Esophagus muscularis mucosa (tissue), 4 donors: ENCODE results near the gene PPIF. TPM values are rescaled to one million over a fixed set of nuclear protein-coding genes. Genes with fewer than 3 reads are reported as not detected.

Source experiments
- DNase-seq: peaks from one replicate; pipeline ENCODE4 v3.0.0-alpha.2; 2017; ENCODE audit errors: extremely low spot score
- H3K27ac ChIP-seq, 4 donors: fragments of 200-600 bp; sonication (generic); replicated peaks in 1 of 4; 1 replicate in 3 of 4; 2 replicates in 1 of 4; pipeline ENCODE4 v1.5.1; 2016 to 2019; ENCODE audit warnings: mild to moderate bottlenecking in 1 of 4
- H3K27me3 ChIP-seq, 4 donors: fragments of 200-600 bp; sonication (generic); one replicate each; pipeline versions ENCODE4 v1.5.1 to v1.6.0; 2016 to 2019
- H3K36me3 ChIP-seq, 4 donors: fragments of 200-600 bp; sonication (generic); one replicate each; pipeline ENCODE4 v1.5.1; 2016 to 2019
- H3K4me1 ChIP-seq, 4 donors: fragments of 200-600 bp; sonication (generic); one replicate each; pipeline ENCODE4 v1.5.1; 2016 to 2019
- H3K4me3 ChIP-seq, 4 donors: fragments of 200-600 bp; sonication (generic); 1 replicate in 2 of 4; 2 replicates in 2 of 4; pipeline ENCODE4 v1.5.1; 2016 to 2019; ENCODE audit warnings: mild to moderate bottlenecking in 4 of 4, moderate library complexity in 1 of 4
- H3K9me3 ChIP-seq, 4 donors: fragments of 200-600 bp; sonication (generic); 1 replicate in 3 of 4; 2 replicates in 1 of 4; pipeline ENCODE4 v1.5.1; 2016 to 2019
- EP300 ChIP-seq: sonication (generic); formaldehyde crosslinking; IDR thresholded peaks from one replicate; pipeline ENCODE4 v1.6.1; 2017; ENCODE audit warnings: antibody characterized with exemption
- POLR2A ChIP-seq: fragments of 450-650 bp; IDR thresholded peaks from one replicate; pipeline ENCODE4 v1.6.1; 2017; ENCODE audit warnings: antibody characterized with exemption, moderate library complexity, mild to moderate bottlenecking, low read depth
- POLR2AphosphoS5 ChIP-seq, 2 donors: sonication (generic); formaldehyde crosslinking; IDR thresholded peaks; one replicate each; pipeline ENCODE4 v1.6.1; 2017; ENCODE audit warnings: antibody characterized with exemption in 2 of 2
- WGBS: methylation state at CpG from one replicate; pipeline ENCODE4 v1.1.5; 2018; 5-methylcytosine and 5-hydroxymethylcytosine counted together
- intact Hi-C: fragments of 100-400 bp; cut with DNase I; formaldehyde crosslinking; loops from one replicate; pipeline ENCODE4 v1.15.1; 2023
- total RNA-seq, 4 donors: library from RNA; depleted of rRNA; stranded (reverse); fragments of >200 nt; gene quantifications; one replicate each; pipeline versions ENCODE4 v1.1.0 to v1.2.1, GENCODE V29; 2016
- TF ChIP-seq, protein P1 (sequence below), 3 experiments: fragments of 200-600 bp in 2 of 3; fragments of 450-650 bp in 1 of 3; sonication (generic) in 2 of 3; IDR thresholded peaks; one replicate each; pipeline ENCODE4 v1.5.1; 2017 to 2019; ENCODE audit warnings: antibody characterized with exemption in 3 of 3, mild to moderate bottlenecking in 2 of 3, moderate library complexity in 1 of 3

PPIF gene
- total RNA-seq, 4 donors from 2014 or later: 19.5 to 42.2 (median 24.4) TPM

DNA sequence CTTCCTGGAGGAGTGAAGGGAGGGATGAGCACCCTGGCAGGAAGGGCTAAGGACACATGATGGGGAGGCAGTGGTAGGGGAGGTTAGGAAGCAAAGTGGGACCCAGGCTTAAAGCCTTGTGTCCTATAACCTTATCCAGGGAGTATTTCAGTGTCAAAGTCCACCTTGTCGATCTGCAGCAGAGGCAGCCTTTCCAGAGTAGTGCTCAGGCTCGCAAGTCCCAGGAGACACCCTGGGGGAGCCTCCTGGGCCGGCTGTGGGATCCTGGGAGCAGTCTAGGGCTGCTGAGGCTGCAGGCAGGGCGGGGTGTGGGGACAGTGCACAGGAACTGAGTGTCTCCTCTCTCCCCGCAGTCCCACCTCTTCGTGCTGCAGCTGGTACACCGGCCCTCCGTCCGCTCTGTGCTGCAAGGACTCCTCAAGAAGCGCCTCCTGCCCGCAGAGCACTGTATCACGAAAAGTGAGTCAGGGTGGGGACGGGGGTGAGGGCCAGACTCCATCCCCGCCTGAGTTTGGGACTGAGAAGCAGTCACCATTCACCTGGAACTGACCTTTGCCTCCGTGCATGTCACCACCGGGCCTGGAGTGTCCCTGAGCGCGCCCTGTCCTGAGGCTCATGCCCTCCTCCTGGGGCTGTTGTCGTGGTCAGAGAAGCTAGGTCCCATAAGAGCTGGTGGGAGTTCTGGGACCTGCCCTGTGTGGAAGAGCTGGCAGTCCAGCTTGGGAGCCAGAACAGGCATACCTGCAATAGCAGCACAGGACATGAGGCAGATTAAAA, 45.3 kb upstream of the PPIF start:
- Histone ChIP-seq H3K4me1 (peaks cover 17 to 25% (median 23%) of the 10 kb centered on the region in 4 donors), H3K36me3 (peaks cover 92 to 100% (median 98%) of the 10 kb centered on the region in 4 donors), H3K27me3 (no peaks in the 10 kb centered on the region), H3K4me3 (no peak overlapping the region), H3K9me3 (no peaks in the 10 kb centered on the region), H3K27ac (no peak overlapping the region)
- TF ChIP-seq POLR2A: no peak
- no peak for TF ChIP-seq EP300
- no peak for TF ChIP-seq POLR2AphosphoS5 (IDR thresholded peaks at IDR 0.05)
- TF ChIP-seq, protein P1, sequence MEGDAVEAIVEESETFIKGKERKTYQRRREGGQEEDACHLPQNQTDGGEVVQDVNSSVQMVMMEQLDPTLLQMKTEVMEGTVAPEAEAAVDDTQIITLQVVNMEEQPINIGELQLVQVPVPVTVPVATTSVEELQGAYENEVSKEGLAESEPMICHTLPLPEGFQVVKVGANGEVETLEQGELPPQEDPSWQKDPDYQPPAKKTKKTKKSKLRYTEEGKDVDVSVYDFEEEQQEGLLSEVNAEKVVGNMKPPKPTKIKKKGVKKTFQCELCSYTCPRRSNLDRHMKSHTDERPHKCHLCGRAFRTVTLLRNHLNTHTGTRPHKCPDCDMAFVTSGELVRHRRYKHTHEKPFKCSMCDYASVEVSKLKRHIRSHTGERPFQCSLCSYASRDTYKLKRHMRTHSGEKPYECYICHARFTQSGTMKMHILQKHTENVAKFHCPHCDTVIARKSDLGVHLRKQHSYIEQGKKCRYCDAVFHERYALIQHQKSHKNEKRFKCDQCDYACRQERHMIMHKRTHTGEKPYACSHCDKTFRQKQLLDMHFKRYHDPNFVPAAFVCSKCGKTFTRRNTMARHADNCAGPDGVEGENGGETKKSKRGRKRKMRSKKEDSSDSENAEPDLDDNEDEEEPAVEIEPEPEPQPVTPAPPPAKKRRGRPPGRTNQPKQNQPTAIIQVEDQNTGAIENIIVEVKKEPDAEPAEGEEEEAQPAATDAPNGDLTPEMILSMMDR (IDR thresholded peaks at IDR 0.05): no peak
- DNase-seq: no peak
- intact Hi-C loops: no loop called here
- 92% methylated on average over 16 of the region's 19 CpGs for WGBS

DNA sequence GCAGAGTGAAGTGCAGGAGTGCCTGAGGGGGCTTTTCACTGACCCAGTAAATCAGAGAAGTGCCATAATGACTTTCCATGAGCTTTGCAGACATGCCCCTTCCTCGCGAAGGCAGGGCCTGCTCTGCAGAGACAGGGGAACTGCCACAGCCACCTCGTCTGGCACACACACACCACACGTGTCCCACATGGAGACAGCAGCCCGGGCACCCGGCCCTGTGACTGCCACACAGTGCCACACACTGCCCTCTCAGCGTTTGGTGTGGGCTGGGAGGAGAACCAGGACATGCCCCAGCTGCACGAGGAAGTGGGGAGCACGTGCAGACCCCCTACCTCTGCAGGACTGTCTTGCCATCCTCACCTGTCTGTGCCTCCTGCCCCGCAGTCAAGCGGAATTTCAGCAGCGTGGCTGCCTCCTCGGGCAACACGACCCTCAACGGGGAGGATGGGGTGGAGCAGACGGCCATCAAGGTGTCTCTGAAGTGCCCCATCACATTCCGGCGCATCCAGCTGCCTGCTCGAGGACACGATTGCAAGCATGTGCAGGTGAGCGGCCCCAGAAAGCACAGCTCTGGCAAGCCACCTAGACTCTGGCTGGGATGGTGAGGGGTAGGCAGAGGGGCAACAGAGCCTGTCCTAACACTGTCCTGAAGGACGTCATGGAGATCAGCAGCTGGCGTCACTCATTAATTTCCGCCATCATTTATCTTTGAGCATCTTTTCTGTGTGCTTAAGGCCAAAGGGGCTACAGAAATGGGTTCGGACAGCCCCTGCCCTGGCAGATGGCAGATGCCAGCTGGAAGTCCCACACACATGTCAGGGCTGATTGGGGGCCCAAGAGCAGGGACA, 43.4 kb upstream of the PPIF start:
- H3K36me3 ChIP-seq: peaks cover 94 to 100% (median 99%) of the 10 kb centered on the region in 4 donors
- H3K9me3 ChIP-seq: no peaks in the 10 kb centered on the region
- no peak overlapping the region for H3K27ac ChIP-seq
- DNase-seq: no peak
- intact Hi-C loops: no loop called here
- 86% methylated on average over 19 of the region's 25 CpGs for WGBS
- H3K4me1 ChIP-seq: peaks cover 9 to 12% (median 12%) of the 10 kb centered on the region in 4 donors
- no peak overlapping the region for H3K4me3 ChIP-seq
- TF ChIP-seq POLR2A (no peak), POLR2AphosphoS5 (IDR thresholded peaks at IDR 0.05) (no peak), EP300 (no peak)
- TF ChIP-seq, protein P1 (IDR thresholded peaks at IDR 0.05): no peak
- H3K27me3 ChIP-seq: no peaks in the 10 kb centered on the region

DNA sequence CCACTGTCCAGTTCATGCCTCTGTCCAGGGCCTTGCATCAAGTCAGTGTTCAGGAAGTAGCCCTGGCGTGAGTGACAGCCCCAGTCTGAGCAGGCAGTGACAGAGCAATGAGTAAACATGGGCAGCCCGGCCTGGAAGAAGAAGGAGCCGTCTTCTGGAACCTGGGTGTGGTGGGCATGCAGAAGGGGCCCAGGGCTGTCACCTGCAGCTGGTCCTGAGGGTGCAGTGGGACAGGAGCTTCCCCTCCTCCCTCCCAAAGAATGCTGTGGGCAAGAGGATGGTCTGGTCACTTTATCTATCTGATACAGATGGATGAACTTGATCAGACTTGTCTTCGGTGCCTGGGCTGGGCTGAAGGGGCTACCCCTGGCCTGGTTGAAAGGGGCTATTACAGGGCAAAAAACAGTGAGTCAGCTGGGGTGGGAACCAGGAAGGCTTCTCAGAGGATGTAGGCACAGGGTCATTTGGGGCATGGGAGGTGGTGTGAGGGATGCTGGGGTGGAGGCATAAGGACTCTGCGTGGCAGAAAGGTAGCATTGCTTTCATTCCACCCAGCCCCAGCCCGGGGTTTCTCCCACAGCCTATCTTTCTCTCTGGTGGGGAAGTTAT, 42.7 kb upstream of the PPIF start:
- H3K27ac ChIP-seq: no peak overlapping the region
- no peak overlapping the region for H3K4me3 ChIP-seq
- TF ChIP-seq POLR2AphosphoS5 (IDR thresholded peaks at IDR 0.05) (no peak), POLR2A (no peak), EP300 (no peak)
- TF ChIP-seq, protein P1 (IDR thresholded peaks at IDR 0.05): no peak
- H3K4me1 ChIP-seq: peaks cover 1 to 5% (median 5%) of the 10 kb centered on the region in 4 donors
- no peak for DNase-seq
- no peaks in the 10 kb centered on the region for H3K9me3 ChIP-seq
- 96% methylated on average over 5 of the region's 6 CpGs for WGBS
- H3K27me3 ChIP-seq: no peaks in the 10 kb centered on the region
- peaks cover 93 to 100% (median 99%) of the 10 kb centered on the region in 4 donors for H3K36me3 ChIP-seq
- intact Hi-C loops: no loop called here

DNA sequence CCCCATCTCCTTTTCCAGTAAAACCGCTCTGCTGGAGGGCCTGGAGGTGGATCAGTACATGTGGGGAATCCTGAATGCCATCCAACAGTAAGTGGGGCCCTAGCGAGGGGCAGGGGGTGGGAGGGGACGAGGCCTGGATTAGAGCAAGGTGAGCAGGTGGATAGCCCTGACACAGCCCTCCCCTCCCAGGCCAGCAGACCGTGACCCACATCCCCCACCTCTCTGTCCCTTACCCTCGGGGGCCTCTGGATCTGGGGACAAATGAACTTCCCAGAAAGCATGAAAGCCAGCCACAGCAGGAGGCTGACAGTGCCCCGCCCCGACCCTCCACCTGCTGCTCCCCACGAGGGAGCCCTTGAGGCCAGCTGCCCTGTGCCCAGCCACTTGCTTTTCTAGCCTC, 41.8 kb upstream of the PPIF start:
- peaks cover 96 to 100% (median 99%) of the 10 kb centered on the region in 4 donors for H3K36me3 ChIP-seq
- TF ChIP-seq POLR2AphosphoS5 (IDR thresholded peaks at IDR 0.05) (no peak), POLR2A (no peak), EP300 (no peak)
- TF ChIP-seq, protein P1 (IDR thresholded peaks at IDR 0.05): no peak
- H3K27me3 ChIP-seq: no peaks in the 10 kb centered on the region
- no peak overlapping the region for H3K4me3 ChIP-seq
- H3K27ac ChIP-seq: no peak overlapping the region
- H3K9me3 ChIP-seq: no peaks in the 10 kb centered on the region
- intact Hi-C loops: no loop called here
- WGBS: 97% methylated on average over 5 of the region's 8 CpGs
- DNase-seq: no peak
- H3K4me1 ChIP-seq: peaks cover 0 to 7% (median 0%) of the 10 kb centered on the region in 4 donors
